KMS-11 (cell line): ENCODE data around the gene GPR62.

Experiments used
- H2AFZ ChIP-seq: fragments of 200-600 bp; sonication (generic); 2 replicates; pipeline ENCODE4 v1.6.1; 2016; ENCODE audit warnings: antibody characterized with exemption, mixed run types, low read depth
- H3K27ac ChIP-seq: fragments of 200-600 bp; sonication (generic); 2 replicates; pipeline ENCODE4 v1.6.1; 2016; ENCODE audit warnings: mild to moderate bottlenecking, mixed run types
- H3K27me3 ChIP-seq: fragments of 200-600 bp; sonication (generic); 2 replicates; pipeline ENCODE4 v1.6.1; 2017; ENCODE audit warnings: mild to moderate bottlenecking, low read depth, mixed run types, moderate library complexity; ENCODE audit not compliant: insufficient read depth
- H3K36me3 ChIP-seq: fragments of 200-600 bp; sonication (generic); 2 replicates; pipeline ENCODE4 v1.6.1; 2017; ENCODE audit warnings: mild to moderate bottlenecking, mixed run types; ENCODE audit not compliant: insufficient read depth
- H3K4me1 ChIP-seq: fragments of 200-600 bp; sonication (generic); 2 replicates; pipeline ENCODE4 v1.6.1; 2016; ENCODE audit warnings: mild to moderate bottlenecking, low read depth, mixed run types; ENCODE audit not compliant: poor library complexity, severe bottlenecking
- H3K4me2 ChIP-seq: fragments of 200-600 bp; sonication (generic); 2 replicates; pipeline ENCODE4 v1.7.0; 2016; ENCODE audit warnings: mild to moderate bottlenecking, mixed run types
- H3K4me3 ChIP-seq: fragments of 200-600 bp; sonication (generic); IDR thresholded peaks from 2 replicates; pipeline ENCODE4 v1.6.1; 2017; ENCODE audit warnings: low read depth, low read length, mixed read lengths; ENCODE audit not compliant: insufficient read depth
- H3K79me2 ChIP-seq: fragments of 200-600 bp; sonication (generic); 2 replicates; pipeline ENCODE4 v1.6.1; 2016; ENCODE audit warnings: low read depth, mixed run types; ENCODE audit not compliant: insufficient read depth
- H3K9ac ChIP-seq: fragments of 200-600 bp; sonication (generic); 2 replicates; pipeline ENCODE4 v1.6.1; 2016; ENCODE audit warnings: mild to moderate bottlenecking, mixed run types
- H4K20me1 ChIP-seq: fragments of 200-600 bp; sonication (generic); 2 replicates; pipeline ENCODE4 v1.6.1; 2016; ENCODE audit warnings: mild to moderate bottlenecking, mixed run types; ENCODE audit not compliant: insufficient read depth
- TF ChIP-seq, protein P1 (sequence below): fragments of 200-600 bp; sonication (generic); conservative IDR thresholded peaks from 2 replicates; pipeline ENCODE4 v1.6.1; 2017; ENCODE audit warnings: low read depth, mild to moderate bottlenecking, antibody characterized with exemption, low read length, moderate library complexity, mixed read lengths

Gene GPR62

DNA sequence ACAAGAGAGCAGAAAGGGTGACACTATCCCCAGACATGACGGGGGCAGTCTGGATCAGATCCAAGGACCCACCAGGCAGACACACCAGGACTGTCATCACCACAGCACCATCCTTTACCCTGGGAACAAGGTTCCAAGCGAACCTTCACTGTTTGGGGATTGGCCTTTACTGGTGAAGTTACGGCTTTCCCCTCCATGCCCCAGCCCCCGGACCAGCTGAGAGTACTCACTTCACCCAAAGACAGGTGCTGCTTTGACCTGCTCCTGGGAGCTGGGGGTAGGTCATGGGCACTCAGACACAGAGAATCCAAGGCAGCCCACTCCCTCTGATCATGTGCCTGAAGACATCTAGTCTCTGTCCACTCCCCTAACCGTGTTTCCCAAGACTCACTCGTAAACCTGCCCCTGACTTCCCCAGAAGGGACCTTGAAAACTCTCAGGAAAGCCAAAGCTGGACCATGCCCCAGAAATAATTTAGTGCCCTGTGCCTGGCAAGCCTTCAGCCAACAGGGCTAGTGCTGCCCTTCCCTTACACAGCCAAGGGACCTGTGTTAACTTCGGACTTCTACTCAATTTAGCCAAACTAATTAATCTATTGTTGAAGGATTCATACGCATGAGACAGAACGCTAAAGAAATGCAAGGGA lies 16.3 kb upstream of the GPR62 start:
- H3K36me3 ChIP-seq = no peaks in the 10 kb centered on the region
- no peak overlapping the region for H3K9ac ChIP-seq
- H2AFZ ChIP-seq = no peak overlapping the region
- H3K27ac ChIP-seq = no peak overlapping the region
- H4K20me1 ChIP-seq = no peaks in the 10 kb centered on the region
- H3K79me2 ChIP-seq = peaks cover 23% of the 10 kb centered on the region
- H3K27me3 ChIP-seq = no peaks in the 10 kb centered on the region
- peaks cover 4% of the 10 kb centered on the region for H3K4me1 ChIP-seq
- no peak overlapping the region for H3K4me2 ChIP-seq
- no peak overlapping the region for H3K4me3 ChIP-seq
- TF ChIP-seq, protein P1, sequence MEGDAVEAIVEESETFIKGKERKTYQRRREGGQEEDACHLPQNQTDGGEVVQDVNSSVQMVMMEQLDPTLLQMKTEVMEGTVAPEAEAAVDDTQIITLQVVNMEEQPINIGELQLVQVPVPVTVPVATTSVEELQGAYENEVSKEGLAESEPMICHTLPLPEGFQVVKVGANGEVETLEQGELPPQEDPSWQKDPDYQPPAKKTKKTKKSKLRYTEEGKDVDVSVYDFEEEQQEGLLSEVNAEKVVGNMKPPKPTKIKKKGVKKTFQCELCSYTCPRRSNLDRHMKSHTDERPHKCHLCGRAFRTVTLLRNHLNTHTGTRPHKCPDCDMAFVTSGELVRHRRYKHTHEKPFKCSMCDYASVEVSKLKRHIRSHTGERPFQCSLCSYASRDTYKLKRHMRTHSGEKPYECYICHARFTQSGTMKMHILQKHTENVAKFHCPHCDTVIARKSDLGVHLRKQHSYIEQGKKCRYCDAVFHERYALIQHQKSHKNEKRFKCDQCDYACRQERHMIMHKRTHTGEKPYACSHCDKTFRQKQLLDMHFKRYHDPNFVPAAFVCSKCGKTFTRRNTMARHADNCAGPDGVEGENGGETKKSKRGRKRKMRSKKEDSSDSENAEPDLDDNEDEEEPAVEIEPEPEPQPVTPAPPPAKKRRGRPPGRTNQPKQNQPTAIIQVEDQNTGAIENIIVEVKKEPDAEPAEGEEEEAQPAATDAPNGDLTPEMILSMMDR = no peak

DNA sequence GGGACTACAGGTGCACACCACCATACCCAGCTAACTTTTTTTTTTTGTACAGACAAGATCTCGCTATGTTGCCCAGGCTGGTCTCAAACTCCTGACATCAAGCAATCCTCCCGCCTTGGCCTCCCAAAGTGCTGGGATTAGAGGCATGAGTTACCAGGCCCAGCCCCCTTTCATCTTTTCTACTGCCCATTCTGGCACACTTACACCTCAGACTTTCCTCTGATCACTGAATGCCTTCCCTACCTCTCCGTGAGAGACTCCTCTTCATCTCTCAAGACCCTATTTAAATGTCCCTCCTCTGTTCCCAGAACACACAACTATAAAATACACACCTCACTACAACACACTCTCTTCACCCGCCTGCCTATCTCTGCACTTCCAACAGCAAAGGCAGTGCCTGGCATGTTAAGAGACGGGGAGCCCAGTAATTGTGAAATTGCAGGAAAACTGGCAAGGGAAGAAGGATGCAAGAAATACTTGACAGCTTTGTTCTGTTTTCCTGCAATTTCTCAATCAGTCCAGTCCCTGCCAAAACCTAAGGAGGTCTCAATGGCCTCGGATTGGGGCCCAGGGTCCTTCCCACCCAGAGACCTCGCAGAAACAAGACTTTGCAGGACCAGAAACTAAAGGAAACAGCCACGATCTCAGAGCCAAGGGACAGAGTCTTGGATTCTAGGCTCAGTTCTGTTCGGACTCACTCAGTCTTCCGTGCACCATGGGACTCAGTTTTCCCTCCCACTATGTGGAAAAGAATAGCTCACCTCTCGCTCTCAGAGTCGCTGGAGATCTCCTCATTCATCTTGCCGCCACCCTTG lies 14.3 kb upstream of the GPR62 start:
- peak overlapping the region; percentile 44; the same call in 1 of the 2 replicates for H3K9ac ChIP-seq
- TF ChIP-seq, protein P1 = no peak
- H2AFZ ChIP-seq = no peak overlapping the region
- no peaks in the 10 kb centered on the region for H4K20me1 ChIP-seq
- no peaks in the 10 kb centered on the region for H3K36me3 ChIP-seq
- peaks cover 23% of the 10 kb centered on the region for H3K79me2 ChIP-seq
- H3K4me3 ChIP-seq = peak overlapping the region; percentile 54
- H3K4me2 ChIP-seq = peak overlapping the region; percentile 82
- no peaks in the 10 kb centered on the region for H3K27me3 ChIP-seq
- no peak overlapping the region for H3K27ac ChIP-seq
- peaks cover 4% of the 10 kb centered on the region for H3K4me1 ChIP-seq

DNA sequence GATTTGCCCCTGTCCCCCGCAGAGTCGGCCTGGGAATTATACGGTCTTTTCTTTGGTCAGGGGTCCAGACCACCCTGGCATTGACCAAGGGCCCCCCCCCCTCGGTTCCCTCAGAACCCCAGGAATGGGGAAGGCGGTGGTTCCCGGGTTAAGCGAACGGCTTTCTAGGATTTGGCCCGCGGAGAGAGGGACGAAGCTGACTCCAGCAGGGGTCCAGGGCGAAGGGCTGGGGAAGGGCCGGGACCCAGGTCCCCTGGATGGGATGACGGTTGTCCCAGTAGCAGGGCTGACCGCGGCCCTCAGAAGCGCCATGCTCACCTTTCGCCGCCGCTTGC lies 13.8 kb upstream of the GPR62 start:
- peak overlapping the region; percentile 41; the same call in 1 of the 2 replicates for H2AFZ ChIP-seq
- H3K27me3 ChIP-seq = no peaks in the 10 kb centered on the region
- H3K27ac ChIP-seq = no peak overlapping the region
- TF ChIP-seq, protein P1 = no peak
- no peaks in the 10 kb centered on the region for H3K36me3 ChIP-seq
- H3K79me2 ChIP-seq = peaks cover 23% of the 10 kb centered on the region
- H3K4me1 ChIP-seq = peaks cover 4% of the 10 kb centered on the region
- H3K9ac ChIP-seq = peak overlapping the region; percentile 44; the same call in 1 of the 2 replicates
- H3K4me2 ChIP-seq = peak overlapping the region; percentile 82
- H3K4me3 ChIP-seq = peak overlapping the region; percentile 54
- H4K20me1 ChIP-seq = no peaks in the 10 kb centered on the region

DNA sequence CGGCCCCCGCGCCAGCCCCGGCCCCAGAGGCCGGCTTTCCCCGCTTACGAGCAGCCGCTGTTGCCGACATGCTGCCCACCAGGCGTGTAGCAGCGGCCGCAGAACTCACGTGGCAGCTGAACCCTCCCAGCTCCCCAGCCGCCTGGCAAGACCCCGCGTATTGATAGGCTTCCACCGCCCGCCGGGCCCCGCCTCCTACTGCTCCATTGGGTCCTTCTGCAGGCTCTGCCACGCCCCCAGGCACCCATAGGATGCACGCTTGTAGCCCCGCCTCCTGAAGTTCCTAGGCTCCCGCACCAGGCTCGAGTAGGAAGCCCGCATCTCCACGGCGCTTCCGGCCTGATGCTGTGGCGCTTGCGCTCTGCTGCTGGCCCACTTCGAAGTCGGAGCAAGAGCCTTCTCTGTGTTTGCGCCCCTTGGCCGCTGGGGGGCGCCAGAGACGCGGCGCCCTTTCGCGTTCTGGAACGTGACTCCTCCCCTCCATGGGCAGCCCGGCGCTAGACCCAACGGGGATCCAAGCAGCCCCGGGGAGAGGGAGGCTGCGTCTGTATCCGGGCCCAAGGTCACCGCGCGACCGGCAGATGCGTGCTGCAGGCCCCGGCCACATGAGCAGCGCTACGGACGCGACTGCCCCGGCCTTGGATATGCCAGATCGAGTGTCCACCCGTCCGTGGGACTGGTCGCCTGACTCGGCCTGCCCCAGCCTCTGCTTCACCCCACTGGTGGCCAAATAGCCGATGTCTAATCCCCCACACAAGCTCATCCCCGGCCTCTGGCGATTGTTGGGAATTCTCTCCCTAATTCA lies 13.2 kb upstream of the GPR62 start, which contains the start of the genes PARP3 and RRP9:
TSS of gene PARP3 (plus strand) at position 566 of the 805 bp plus-strand sequence. CDS start 993 bp downstream, outside the sequence.
TSS of gene RRP9 (minus strand) at position 107 of the 805 bp plus-strand sequence. CDS start at position 70, 37 bp downstream.
- Histone ChIP-seq H3K27me3 (no peaks in the 10 kb centered on the region), H4K20me1 (no peaks in the 10 kb centered on the region), H2AFZ (peak within 1 kb of the TSS; percentile 73)

More for the DNA sequence above, 13.2 kb upstream of the GPR62 start, which contains the start of the genes PARP3 and RRP9:
- Histone ChIP-seq H3K27ac (peak within 1 kb of the TSS; percentile 53), H3K4me3 (peak within 1 kb of the TSS; percentile 54), H3K4me2 (peak within 1 kb of the TSS; percentile 82), H3K36me3 (no peaks in the 10 kb centered on the region), H3K9ac (peak within 1 kb of the TSS; percentile 66), H3K79me2 (peaks cover 23% of the 10 kb centered on the region), H3K4me1 (peaks cover 4% of the 10 kb centered on the region)
- TF ChIP-seq, protein P1 = peak; percentile 81
